ENCODE data around the gene MIEF1. TPM values are rescaled to one million over a fixed set of nuclear protein-coding genes. Genes with fewer than 3 reads are reported as not detected.

Gene MIEF1
- total and polyA plus RNA-seq, 4 donors, result 7.1 to 28.9 (median 17.4) TPM

- Histone ChIP-seq H3K4me3 (no peak overlapping the region), H3K27ac (ENCODE audit: low read depth in 1 of 2, low read length in 1 of 2) (no peak overlapping the region), H3K9ac (ENCODE audit: insufficient read depth in 1 of 2, low read length in 2 of 2) (no peak overlapping the region), H3K36me3 (ENCODE audit: control insufficient read depth in 4 of 4, insufficient read depth in 4 of 4, low read length in 4 of 4) (peaks cover 0 to 8% (median under 1%) of the 10 kb centered on the region in 4 donors), H3K4me1 (ENCODE audit: control insufficient read depth in 5 of 5, insufficient read depth in 5 of 5, low read length in 5 of 5) (peaks cover 0 to 13% (median 0%) of the 10 kb centered on the region in 5 donors), H3K9me3 (ENCODE audit: control insufficient read depth in 4 of 4, insufficient read depth in 3 of 4, low read length in 3 of 4) (no peaks in the 10 kb centered on the region), H3K27me3 (ENCODE audit: control insufficient read depth in 3 of 3, insufficient read depth in 3 of 3, low read length in 2 of 3) (no peaks in the 10 kb centered on the region)
- WGBS, 2 donors, result 84 to 87% methylated on average over 17 of the region's 17 CpGs
- no peak for DNase-seq
- TF ChIP-seq, protein P1, sequence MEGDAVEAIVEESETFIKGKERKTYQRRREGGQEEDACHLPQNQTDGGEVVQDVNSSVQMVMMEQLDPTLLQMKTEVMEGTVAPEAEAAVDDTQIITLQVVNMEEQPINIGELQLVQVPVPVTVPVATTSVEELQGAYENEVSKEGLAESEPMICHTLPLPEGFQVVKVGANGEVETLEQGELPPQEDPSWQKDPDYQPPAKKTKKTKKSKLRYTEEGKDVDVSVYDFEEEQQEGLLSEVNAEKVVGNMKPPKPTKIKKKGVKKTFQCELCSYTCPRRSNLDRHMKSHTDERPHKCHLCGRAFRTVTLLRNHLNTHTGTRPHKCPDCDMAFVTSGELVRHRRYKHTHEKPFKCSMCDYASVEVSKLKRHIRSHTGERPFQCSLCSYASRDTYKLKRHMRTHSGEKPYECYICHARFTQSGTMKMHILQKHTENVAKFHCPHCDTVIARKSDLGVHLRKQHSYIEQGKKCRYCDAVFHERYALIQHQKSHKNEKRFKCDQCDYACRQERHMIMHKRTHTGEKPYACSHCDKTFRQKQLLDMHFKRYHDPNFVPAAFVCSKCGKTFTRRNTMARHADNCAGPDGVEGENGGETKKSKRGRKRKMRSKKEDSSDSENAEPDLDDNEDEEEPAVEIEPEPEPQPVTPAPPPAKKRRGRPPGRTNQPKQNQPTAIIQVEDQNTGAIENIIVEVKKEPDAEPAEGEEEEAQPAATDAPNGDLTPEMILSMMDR (IDR thresholded peaks at IDR 0.05; ENCODE audit: control extremely low read depth, extremely low read depth), result no peak
- no peak for ATAC-seq (ENCODE audit: insufficient read depth, low FRiP score)
These were observed 12.7 kb upstream of the MIEF1 start for GRCh38 chr22:39489094-39490068.

- TF ChIP-seq, protein P1 (IDR thresholded peaks at IDR 0.05; ENCODE audit: control extremely low read depth, extremely low read depth), result no peak
- Histone ChIP-seq H3K4me3 (no peak overlapping the region), H3K27me3 (ENCODE audit: control insufficient read depth in 3 of 3, insufficient read depth in 3 of 3, low read length in 2 of 3) (no peaks in the 10 kb centered on the region), H3K9ac (ENCODE audit: insufficient read depth in 1 of 2, low read length in 2 of 2) (no peak overlapping the region), H3K4me1 (ENCODE audit: control insufficient read depth in 5 of 5, insufficient read depth in 5 of 5, low read length in 5 of 5) (peaks cover 0 to 13% (median 0%) of the 10 kb centered on the region in 5 donors), H3K36me3 (ENCODE audit: control insufficient read depth in 4 of 4, insufficient read depth in 4 of 4, low read length in 4 of 4) (peaks cover 0 to 8% (median under 1%) of the 10 kb centered on the region in 4 donors), H3K27ac (ENCODE audit: low read depth in 1 of 2, low read length in 1 of 2) (no peak overlapping the region), H3K9me3 (ENCODE audit: control insufficient read depth in 4 of 4, insufficient read depth in 3 of 4, low read length in 3 of 4) (no peaks in the 10 kb centered on the region)
- ATAC-seq (ENCODE audit: insufficient read depth, low FRiP score) (peak; percentile 84), DNase-seq (peak; percentile 74 to 87 (median 77))
- WGBS, 2 donors, result 40 to 52% methylated on average over 13 of the region's 13 CpGs
These were observed 11.8 kb upstream of the MIEF1 start for GRCh38 chr22:39490135-39490798.

GRCh38 chr22:39490966-39491680, 11.0 kb upstream of the MIEF1 start:
- H3K9ac ChIP-seq (ENCODE audit: insufficient read depth in 1 of 2, low read length in 2 of 2), result no peak overlapping the region
- H3K36me3 ChIP-seq (ENCODE audit: control insufficient read depth in 4 of 4, insufficient read depth in 4 of 4, low read length in 4 of 4), result peaks cover 0 to 8% (median under 1%) of the 10 kb centered on the region in 4 donors
- H3K27ac ChIP-seq (ENCODE audit: low read depth in 1 of 2, low read length in 1 of 2), result no peak overlapping the region
- no peak for ATAC-seq (ENCODE audit: insufficient read depth, low FRiP score)
- 78 to 84% methylated on average over 9 of the region's 9 CpGs for WGBS, 2 donors
- no peaks in the 10 kb centered on the region for H3K9me3 ChIP-seq (ENCODE audit: control insufficient read depth in 4 of 4, insufficient read depth in 3 of 4, low read length in 3 of 4)
- no peak for DNase-seq
- TF ChIP-seq, protein P1 (IDR thresholded peaks at IDR 0.05; ENCODE audit: control extremely low read depth, extremely low read depth), result no peak
- H3K4me1 ChIP-seq (ENCODE audit: control insufficient read depth in 5 of 5, insufficient read depth in 5 of 5, low read length in 5 of 5), result peaks cover 0 to 13% (median 0%) of the 10 kb centered on the region in 5 donors
- no peak overlapping the region for H3K4me3 ChIP-seq
- no peaks in the 10 kb centered on the region for H3K27me3 ChIP-seq (ENCODE audit: control insufficient read depth in 3 of 3, insufficient read depth in 3 of 3, low read length in 2 of 3)
